ENCODE data around the gene SLC25A41. TPM values are rescaled to one million over a fixed set of nuclear protein-coding genes. Genes with fewer than 3 reads are reported as not detected.

SLC25A41 gene
- total RNA-seq, 1 donor, result not detected

DNA sequence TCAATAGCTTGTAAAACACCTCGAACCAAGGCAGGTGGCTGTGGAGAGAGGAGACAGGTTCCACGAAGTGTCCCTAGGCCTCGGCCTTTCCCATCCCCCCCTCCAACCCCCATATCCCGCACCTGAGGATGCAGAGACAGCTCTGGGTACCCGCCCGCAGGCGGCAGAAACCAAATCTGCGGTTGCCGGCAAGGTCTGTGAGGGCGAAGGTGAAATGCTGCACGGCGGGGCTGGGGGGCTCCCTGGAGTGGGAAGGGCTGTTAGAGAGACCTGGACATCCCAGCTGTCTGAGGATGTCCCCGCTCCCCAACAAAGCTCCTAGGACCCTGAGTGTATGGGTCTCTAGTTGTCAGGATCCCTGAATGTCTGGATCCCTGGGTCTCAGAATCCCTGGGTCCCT is 45.3 kb upstream of the SLC25A41 start:
- no peak for TF ChIP-seq CTCF (IDR thresholded peaks at IDR 0.05; ENCODE audit: insufficient read depth, low read depth, low read length)
- no peak overlapping the region for H3K4me3 ChIP-seq (ENCODE audit: low read depth, low read length)
- no peak for DNase-seq (ENCODE audit: low read depth)

DNA sequence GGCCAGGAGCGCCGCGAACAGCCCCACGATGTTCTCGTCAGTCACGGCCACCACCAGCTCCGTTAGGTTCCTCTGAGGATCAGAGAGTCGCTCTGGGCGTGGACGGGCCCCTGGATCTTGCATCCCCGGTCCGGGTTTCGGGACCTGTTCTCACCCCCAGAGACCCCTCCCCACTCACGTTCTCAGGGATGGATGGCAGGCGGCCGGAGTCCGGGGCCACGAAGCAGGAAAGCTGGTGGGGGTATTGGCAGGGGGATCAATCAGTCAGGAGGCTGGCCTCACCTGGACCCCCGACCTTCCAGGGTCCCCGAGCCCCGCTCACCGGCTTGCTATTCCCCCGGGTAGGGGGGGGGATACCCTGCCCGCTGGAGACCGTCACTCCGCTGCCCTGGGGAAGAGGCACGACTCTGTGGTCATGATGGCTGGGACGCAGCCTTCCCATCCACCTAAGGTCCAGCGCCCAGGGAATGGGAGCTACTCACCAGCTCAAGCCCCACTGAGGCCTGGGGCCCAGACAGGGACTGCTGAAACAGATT is 43.4 kb upstream of the SLC25A41 start:
- DNase-seq (ENCODE audit: low read depth), result no peak
- TF ChIP-seq CTCF (IDR thresholded peaks at IDR 0.05; ENCODE audit: insufficient read depth, low read depth, low read length), result no peak
- H3K4me3 ChIP-seq (ENCODE audit: low read depth, low read length), result no peak overlapping the region

GRCh38 chr19:6476155-6476895 is 42.8 kb upstream of the SLC25A41 start:
- TF ChIP-seq CTCF (IDR thresholded peaks at IDR 0.05; ENCODE audit: insufficient read depth, low read depth, low read length), result no peak
- H3K4me3 ChIP-seq (ENCODE audit: low read depth, low read length), result no peak overlapping the region
- peak; percentile 11 for DNase-seq (ENCODE audit: low read depth)

GRCh38 chr19:6475321-6476108 is 42.0 kb upstream of the SLC25A41 start:
- H3K4me3 ChIP-seq (ENCODE audit: low read depth, low read length), result no peak overlapping the region
- TF ChIP-seq CTCF (IDR thresholded peaks at IDR 0.05; ENCODE audit: insufficient read depth, low read depth, low read length), result no peak
- no peak for DNase-seq (ENCODE audit: low read depth)

DNA sequence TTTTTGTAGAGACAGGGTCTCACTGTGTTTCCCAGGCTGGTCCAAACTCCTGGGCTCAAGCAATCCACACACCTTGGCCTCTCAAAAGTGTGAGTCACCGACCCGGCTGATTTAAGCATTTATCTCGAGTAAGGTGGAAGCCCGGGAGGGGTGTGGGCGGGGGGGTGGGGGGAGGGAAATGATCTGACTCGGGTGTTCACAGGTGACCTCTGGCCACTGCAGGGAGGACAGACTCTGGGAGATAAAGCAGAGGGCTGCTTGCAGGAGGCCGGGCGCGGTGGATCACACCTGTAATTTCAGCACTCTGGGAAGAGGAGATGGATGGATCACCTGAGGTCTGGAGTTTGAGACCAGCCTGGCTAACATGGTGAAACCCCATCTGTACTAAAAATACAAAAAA is 40.1 kb upstream of the SLC25A41 start:
- H3K4me3 ChIP-seq (ENCODE audit: low read depth, low read length), result no peak overlapping the region
- DNase-seq (ENCODE audit: low read depth), result no peak
- TF ChIP-seq CTCF (IDR thresholded peaks at IDR 0.05; ENCODE audit: insufficient read depth, low read depth, low read length), result no peak

DNA sequence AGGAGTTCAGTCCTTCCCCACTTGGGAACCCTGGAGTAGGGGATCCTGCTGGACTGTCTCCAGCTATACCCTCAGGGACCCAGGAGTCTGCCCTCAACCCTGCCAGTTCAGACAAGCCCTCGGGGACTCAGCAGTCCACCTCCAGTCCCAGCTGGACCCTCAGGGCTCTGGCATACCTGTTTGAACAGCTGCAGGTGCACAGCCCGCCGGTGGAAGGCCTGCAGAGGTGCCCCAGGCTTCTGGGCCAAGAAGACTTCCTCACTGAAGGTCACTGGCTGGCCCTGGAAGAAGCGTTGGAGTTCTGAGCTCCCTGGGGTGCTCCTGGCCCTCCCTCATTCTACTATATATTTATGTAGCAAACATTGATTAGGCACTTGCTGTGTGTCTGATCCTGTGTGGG is 39.1 kb upstream of the SLC25A41 start:
- no peak for TF ChIP-seq CTCF (IDR thresholded peaks at IDR 0.05; ENCODE audit: insufficient read depth, low read depth, low read length)
- no peak overlapping the region for H3K4me3 ChIP-seq (ENCODE audit: low read depth, low read length)
- no peak for DNase-seq (ENCODE audit: low read depth)
